ENCODE results near the gene TSEN2. TPM values are rescaled to one million over a fixed set of nuclear protein-coding genes. Genes with fewer than 3 reads are reported as not detected.

TSEN2 gene
- total RNA-seq, 1 experiment from 2014 or later, result 22.0 TPM

- H2BK15ac ChIP-seq (ENCODE audit: low read depth, low read length), result no peak overlapping the region
- no peak overlapping the region for H3K14ac ChIP-seq (ENCODE audit: insufficient read depth, low read length)
- Mint-ChIP-seq H3K4me1 (peaks cover 0 to 8% of the 10 kb centered on the region in 2 experiments; a peak in 3 of 4 replicates), H3K36me3 (ENCODE audit: insufficient read depth in 1 of 3, low read depth in 3 of 3) (no peaks in the 10 kb centered on the region), H3K27ac (no peak overlapping the region), H3K9me3 (no peaks in the 10 kb centered on the region; a peak in 1 of 5 replicates), H3K27me3 (ENCODE audit: low read depth) (no peaks in the 10 kb centered on the region; the same call in 1 of the 2 replicates), H3K4me3 (no peak overlapping the region)
- H2BK120ac ChIP-seq (ENCODE audit: low read depth, low read length, poor library complexity, severe bottlenecking), result no peak overlapping the region
- H2AFZ ChIP-seq (ENCODE audit: low read length), result no peak overlapping the region
- no peak overlapping the region for H2BK12ac ChIP-seq (ENCODE audit: insufficient read length, low read depth, low read length)
- no peak overlapping the region for H3K4ac ChIP-seq (ENCODE audit: low read depth, low read length)
- H4K20me1 ChIP-seq (ENCODE audit: control insufficient read depth, insufficient read depth, insufficient read length), result no peaks in the 10 kb centered on the region
- TF ChIP-seq CTCF (conservative IDR thresholded peaks at IDR 0.05), result no peak
- H4K91ac ChIP-seq (ENCODE audit: insufficient read length, low read depth, low read length), result no peak overlapping the region
- H2BK20ac ChIP-seq (ENCODE audit: low read depth, low read length, poor library complexity, severe bottlenecking), result no peak overlapping the region
- no peaks in the 10 kb centered on the region for H3K27me3 ChIP-seq (ENCODE audit: insufficient read depth, low read length)
- H3K4me1 ChIP-seq (ENCODE audit: insufficient read depth, low read length), result no peaks in the 10 kb centered on the region
- DNase-seq, result no peak
- no peak overlapping the region for H4K8ac ChIP-seq (replicated peaks; ENCODE audit: insufficient read length, low read depth, low read length)
- H2AK5ac ChIP-seq (ENCODE audit: insufficient read length, low read length), result no peak overlapping the region
- no peaks in the 10 kb centered on the region for H3K79me1 ChIP-seq (ENCODE audit: insufficient read depth, low read depth, low read length, poor library complexity, severe bottlenecking)
- H3T11ph ChIP-seq (ENCODE audit: low read length), result no peak overlapping the region
- no peak overlapping the region for H4K5ac ChIP-seq (ENCODE audit: insufficient read length, low read depth, low read length)
- H3K23ac ChIP-seq (ENCODE audit: insufficient read length, low read depth, low read length), result no peak overlapping the region
- H3K18ac ChIP-seq (ENCODE audit: insufficient read length, low read depth, low read length), result no peak overlapping the region
- H2BK5ac ChIP-seq (ENCODE audit: insufficient read length, low read length), result no peak overlapping the region
- H3K27ac ChIP-seq (ENCODE audit: insufficient read length, low read depth, low read length), result no peak overlapping the region
- H3K79me2 ChIP-seq (ENCODE audit: insufficient read depth, low read length), result no peaks in the 10 kb centered on the region
- WGBS (ENCODE audit: extremely low coverage, insufficient read length, low lambda C conversion rate), result no CpG with 5 or more reads among the region's 7 CpGs
- H3K56ac ChIP-seq (ENCODE audit: insufficient read length, low read depth, low read length), result no peak overlapping the region
- H3K4me2 ChIP-seq (ENCODE audit: insufficient read depth, insufficient read length, low read length), result no peak overlapping the region
- no peak overlapping the region for H3K9ac ChIP-seq (ENCODE audit: extremely low read depth, insufficient read length, low read length)
- H3K9me3 ChIP-seq (ENCODE audit: control insufficient read depth, low read depth, low read length), result no peaks in the 10 kb centered on the region
- no peaks in the 10 kb centered on the region for H3K23me2 ChIP-seq (ENCODE audit: insufficient read length, low read depth, low read length, poor library complexity, severe bottlenecking)
Observed at GRCh38 chr3:12461097-12461649, 23.1 kb upstream of the TSEN2 start.

Measured in H9 (cell line).